Endothelial cell of hepatic sinusoid (primary cell): ENCODE measurements around the gene SLC24A4.

ENCODE experiments used
- in situ Hi-C: cut with HindIII; loops from 2 replicates; pipeline ENCODE4 v1.10.0; 2017; ENCODE audit warnings: low sequenced_read_pairs

Gene SLC24A4

GRCh38 chr14:92455231-92455630, 132.3 kb downstream of the SLC24A4 start:
- in situ Hi-C loops, result no loop called here

GRCh38 chr14:92456215-92457015, 133.4 kb downstream of the SLC24A4 start:
- in situ Hi-C loops, result no loop called here

GRCh38 chr14:92457016-92457565, 134.1 kb downstream of the SLC24A4 start:
- in situ Hi-C loops, result no loop called here

- in situ Hi-C loops, result no loop called here
Measured at GRCh38 chr14:92458136-92459029, 135.4 kb downstream of the SLC24A4 start.

GRCh38 chr14:92459030-92459949, 136.3 kb downstream of the SLC24A4 start:
- in situ Hi-C loops, result no loop called here

- in situ Hi-C loops, result no loop called here
Measured at GRCh38 chr14:92459950-92460421, 137.0 kb downstream of the SLC24A4 start.

GRCh38 chr14:92460541-92460915, 137.6 kb downstream of the SLC24A4 start:
- in situ Hi-C loops, result no loop called here

GRCh38 chr14:92460916-92461579, 138.1 kb downstream of the SLC24A4 start:
- in situ Hi-C loops, result no loop called here

- in situ Hi-C loops, result no loop called here
Measured at GRCh38 chr14:92461891-92462290, 138.9 kb downstream of the SLC24A4 start.

- in situ Hi-C loops, result no loop called here
Measured at GRCh38 chr14:92462568-92462967, 139.6 kb downstream of the SLC24A4 start.

GRCh38 chr14:92463141-92463540, 140.2 kb downstream of the SLC24A4 start:
- in situ Hi-C loops, result no loop called here

- in situ Hi-C loops, result no loop called here
Measured at GRCh38 chr14:92464156-92464555, 141.2 kb downstream of the SLC24A4 start.

GRCh38 chr14:92464716-92465115, 141.8 kb downstream of the SLC24A4 start:
- in situ Hi-C loops, result no loop called here

- in situ Hi-C loops, result no loop called here
Measured at GRCh38 chr14:92465353-92466055, 142.5 kb downstream of the SLC24A4 start.

GRCh38 chr14:92466059-92466458, 143.1 kb downstream of the SLC24A4 start:
- in situ Hi-C loops, result no loop called here

- in situ Hi-C loops, result no loop called here
Measured at GRCh38 chr14:92469515-92469914, 146.6 kb downstream of the SLC24A4 start.

GRCh38 chr14:92470215-92470614, 147.2 kb downstream of the SLC24A4 start:
- in situ Hi-C loops, result no loop called here

- in situ Hi-C loops, result no loop called here
Measured at GRCh38 chr14:92470811-92471210, 147.8 kb downstream of the SLC24A4 start.

- in situ Hi-C loops, result no loop called here
Measured at GRCh38 chr14:92471919-92472318, 149.0 kb downstream of the SLC24A4 start.
